Neural progenitor cell (in vitro differentiated cells): ENCODE data around the gene TBC1D24.

Experiments
- EZH2 ChIP-seq: fragments of 200-600 bp; sonication (generic); IDR thresholded peaks from 2 replicates; pipeline ENCODE4 v1.6.1; 2017; ENCODE audit warnings: antibody characterized with exemption, mild to moderate bottlenecking, moderate library complexity
- TF ChIP-seq, protein P1 (sequence below): fragments of 200-600 bp; sonication (generic); IDR thresholded peaks from 2 replicates; pipeline ENCODE4 v1.5.1; 2017; ENCODE audit warnings: antibody characterized with exemption, mild to moderate bottlenecking

- TF ChIP-seq, protein P1, sequence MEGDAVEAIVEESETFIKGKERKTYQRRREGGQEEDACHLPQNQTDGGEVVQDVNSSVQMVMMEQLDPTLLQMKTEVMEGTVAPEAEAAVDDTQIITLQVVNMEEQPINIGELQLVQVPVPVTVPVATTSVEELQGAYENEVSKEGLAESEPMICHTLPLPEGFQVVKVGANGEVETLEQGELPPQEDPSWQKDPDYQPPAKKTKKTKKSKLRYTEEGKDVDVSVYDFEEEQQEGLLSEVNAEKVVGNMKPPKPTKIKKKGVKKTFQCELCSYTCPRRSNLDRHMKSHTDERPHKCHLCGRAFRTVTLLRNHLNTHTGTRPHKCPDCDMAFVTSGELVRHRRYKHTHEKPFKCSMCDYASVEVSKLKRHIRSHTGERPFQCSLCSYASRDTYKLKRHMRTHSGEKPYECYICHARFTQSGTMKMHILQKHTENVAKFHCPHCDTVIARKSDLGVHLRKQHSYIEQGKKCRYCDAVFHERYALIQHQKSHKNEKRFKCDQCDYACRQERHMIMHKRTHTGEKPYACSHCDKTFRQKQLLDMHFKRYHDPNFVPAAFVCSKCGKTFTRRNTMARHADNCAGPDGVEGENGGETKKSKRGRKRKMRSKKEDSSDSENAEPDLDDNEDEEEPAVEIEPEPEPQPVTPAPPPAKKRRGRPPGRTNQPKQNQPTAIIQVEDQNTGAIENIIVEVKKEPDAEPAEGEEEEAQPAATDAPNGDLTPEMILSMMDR: no peak
- TF ChIP-seq EZH2: no peak
Measured at GRCh38 chr16:2472885-2473445, 2.0 kb upstream of the TBC1D24 start.
